ENCODE data around the gene PDE9A. TPM values are rescaled to one million over a fixed set of nuclear protein-coding genes. Genes with fewer than 3 reads are reported as not detected.

PDE9A gene
- total RNA-seq, 1 donor from 2014 or later, result 12.3 TPM

- H3K27me3 Mint-ChIP-seq (ENCODE audit: unreplicated experiment), result no peaks in the 10 kb centered on the region
- no peak overlapping the region for H3K27ac Mint-ChIP-seq (ENCODE audit: unreplicated experiment)
- no peak overlapping the region for H3K4me3 Mint-ChIP-seq (ENCODE audit: unreplicated experiment)
- no peak for DNase-seq (ENCODE audit: extremely low spot score, unreplicated experiment)
- no peaks in the 10 kb centered on the region for H3K9me3 Mint-ChIP-seq (ENCODE audit: unreplicated experiment)
- no peak for TF ChIP-seq CTCF (IDR thresholded peaks at IDR 0.05)
- peaks cover 3% of the 10 kb centered on the region for H3K4me1 Mint-ChIP-seq (ENCODE audit: unreplicated experiment)
- no peaks in the 10 kb centered on the region for H3K36me3 Mint-ChIP-seq (ENCODE audit: unreplicated experiment)
Measured at GRCh38 chr21:42666023-42666747, 12.8 kb downstream of the PDE9A start.

- Mint-ChIP-seq H3K9me3 (ENCODE audit: unreplicated experiment) (no peaks in the 10 kb centered on the region), H3K27me3 (ENCODE audit: unreplicated experiment) (no peaks in the 10 kb centered on the region), H3K4me1 (ENCODE audit: unreplicated experiment) (peaks cover 3% of the 10 kb centered on the region), H3K4me3 (ENCODE audit: unreplicated experiment) (no peak overlapping the region), H3K36me3 (ENCODE audit: unreplicated experiment) (no peaks in the 10 kb centered on the region), H3K27ac (ENCODE audit: unreplicated experiment) (no peak overlapping the region)
- TF ChIP-seq CTCF (IDR thresholded peaks at IDR 0.05), result no peak
- DNase-seq (ENCODE audit: extremely low spot score, unreplicated experiment), result no peak
Measured at GRCh38 chr21:42666925-42667324, 13.5 kb downstream of the PDE9A start.

DNA sequence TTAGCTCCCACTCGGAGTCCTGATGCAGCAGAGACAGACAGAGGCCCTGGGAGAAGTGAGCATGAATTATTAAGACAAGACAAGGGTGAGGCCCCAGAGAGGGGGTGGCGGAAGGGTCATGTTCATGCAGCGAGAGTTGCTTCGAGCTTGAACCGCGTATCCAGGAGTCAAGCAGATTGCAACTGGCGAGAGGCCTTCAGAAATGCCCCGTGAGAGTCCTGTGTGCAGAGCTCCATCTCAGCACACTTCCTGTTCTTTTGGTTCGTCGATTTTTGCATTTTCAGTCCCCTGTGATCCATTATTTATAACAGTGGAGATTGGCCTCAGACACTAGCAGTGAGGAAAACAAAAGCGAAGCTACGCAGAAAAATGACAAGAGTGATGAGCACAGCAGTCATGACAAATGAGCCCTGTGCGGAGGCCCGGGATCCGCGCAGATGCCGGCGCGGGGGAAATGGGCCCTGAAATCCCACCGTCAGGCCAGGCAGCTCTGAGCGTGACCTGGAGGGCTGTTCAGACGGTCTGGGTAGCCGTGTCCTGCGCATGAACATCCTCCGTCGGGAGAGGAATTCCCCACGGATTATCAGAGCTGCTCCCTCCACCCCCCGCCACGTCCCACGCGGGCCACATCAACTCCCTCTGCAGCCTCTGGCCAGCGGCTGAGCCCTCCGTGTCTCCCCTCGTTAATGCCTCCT lies 15.0 kb downstream of the PDE9A start:
- no peak overlapping the region for H3K27ac Mint-ChIP-seq (ENCODE audit: unreplicated experiment)

GRCh38 chr21:42669041-42669440 lies 15.6 kb downstream of the PDE9A start:
- H3K36me3 Mint-ChIP-seq (ENCODE audit: unreplicated experiment), result no peaks in the 10 kb centered on the region
- H3K4me1 Mint-ChIP-seq (ENCODE audit: unreplicated experiment), result peaks cover 18% of the 10 kb centered on the region
- no peak for TF ChIP-seq CTCF (IDR thresholded peaks at IDR 0.05)
- no peak overlapping the region for H3K27ac Mint-ChIP-seq (ENCODE audit: unreplicated experiment)
- DNase-seq (ENCODE audit: extremely low spot score, unreplicated experiment), result no peak
- no peaks in the 10 kb centered on the region for H3K9me3 Mint-ChIP-seq (ENCODE audit: unreplicated experiment)
- H3K27me3 Mint-ChIP-seq (ENCODE audit: unreplicated experiment), result no peaks in the 10 kb centered on the region
- no peak overlapping the region for H3K4me3 Mint-ChIP-seq (ENCODE audit: unreplicated experiment)

More for the DNA sequence above, 15.0 kb downstream of the PDE9A start:
- H3K4me1 Mint-ChIP-seq (ENCODE audit: unreplicated experiment), result peaks cover 12% of the 10 kb centered on the region
- no peak for DNase-seq (ENCODE audit: extremely low spot score, unreplicated experiment)
- no peak for TF ChIP-seq CTCF (IDR thresholded peaks at IDR 0.05)
- no peaks in the 10 kb centered on the region for H3K36me3 Mint-ChIP-seq (ENCODE audit: unreplicated experiment)
- no peaks in the 10 kb centered on the region for H3K9me3 Mint-ChIP-seq (ENCODE audit: unreplicated experiment)
- no peaks in the 10 kb centered on the region for H3K27me3 Mint-ChIP-seq (ENCODE audit: unreplicated experiment)
- H3K4me3 Mint-ChIP-seq (ENCODE audit: unreplicated experiment), result no peak overlapping the region
